Measurements from ENCODE around the gene LINGO3. TPM values are rescaled to one million over a fixed set of nuclear protein-coding genes. Genes with fewer than 3 reads are reported as not detected.

Gene LINGO3
- total and polyA plus RNA-seq, 2 of the 8 experiments (the other 6 are each of a cell fraction or from before 2014, with no cell fraction given), result 0.59 TPM; not detected in 1

DNA sequence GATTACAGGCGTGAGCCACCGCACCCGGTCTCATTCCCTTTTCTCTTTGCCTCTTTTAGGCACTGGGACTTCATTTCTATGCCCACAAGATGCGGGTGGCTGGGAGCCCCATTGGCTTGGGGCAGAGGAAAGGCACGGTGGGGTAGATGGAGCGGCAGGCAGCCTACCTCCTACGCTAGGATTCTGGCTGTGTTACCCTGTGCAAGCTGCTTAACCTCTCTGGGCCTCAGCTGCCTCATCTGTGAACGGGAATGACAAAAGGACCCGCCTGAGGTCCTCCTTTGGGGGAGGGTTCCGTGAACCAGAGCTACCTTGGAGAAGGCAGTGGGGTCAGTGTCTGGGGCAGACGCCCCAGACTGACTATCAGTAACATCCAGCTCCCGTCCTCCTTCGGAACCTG is 9.3 kb upstream of the LINGO3 start:
- no peak overlapping the region for H3K27ac ChIP-seq (ENCODE audit: low read depth, low read length)
- DNase-seq (ENCODE audit: low read depth in 1 of 2, low spot score in 2 of 2), result no peak
- no peak overlapping the region for H4K8ac ChIP-seq (ENCODE audit: extremely low read depth, insufficient read depth, low read length)
- no peak for FAIRE-seq
- no peaks in the 10 kb centered on the region for H3K27me3 ChIP-seq (replicated peaks in 1 of 4; ENCODE audit: control insufficient read depth in 3 of 4, extremely low read depth in 1 of 4, insufficient read depth in 3 of 4, low read length in 3 of 4)
- no peak overlapping the region for H3K4me3 ChIP-seq (ENCODE audit: extremely low read depth in 1 of 4, insufficient read depth in 2 of 4, low read depth in 3 of 4, low read length in 4 of 4)
- H3K4me2 ChIP-seq (ENCODE audit: insufficient read depth in 1 of 2, low read depth in 2 of 2, low read length in 2 of 2), result no peak overlapping the region
- WGBS, 2 experiments (ENCODE audit: extremely low coverage in 1 of 2, insufficient coverage in 1 of 2, insufficient read length in 1 of 2, insufficient replicate concordance in 2 of 2, low coverage in 1 of 2, low lambda C conversion rate in 2 of 2, missing lambda C conversion rate in 1 of 2), result 88% methylated on average over 13 of the region's 13 CpGs; no CpG with 5 or more reads in 1 of the 2 experiments
- H2BK5ac ChIP-seq (ENCODE audit: low read depth, low read length), result no peak overlapping the region
- no peak overlapping the region for H3K9ac ChIP-seq (replicated peaks in 1 of 4; ENCODE audit: extremely low read depth in 1 of 4, low read depth in 3 of 4, low read length in 3 of 4)
- no peak overlapping the region for H3K14ac ChIP-seq (ENCODE audit: insufficient read length)
- no peak overlapping the region for H3K4ac ChIP-seq (replicated peaks; ENCODE audit: insufficient read length, low read depth, low read length)
- no peaks in the 10 kb centered on the region for H3K9me3 ChIP-seq (ENCODE audit: insufficient read depth in 2 of 2, low read depth in 1 of 2, low read length in 1 of 2)
- no peak overlapping the region for H2BK120ac ChIP-seq (replicated peaks; ENCODE audit: low read depth, low read length)
- no peak overlapping the region for H2BK12ac ChIP-seq (ENCODE audit: low read depth, low read length)
- H3K79me1 ChIP-seq (ENCODE audit: low read depth, low read length), result no peaks in the 10 kb centered on the region
- H2AFZ ChIP-seq (ENCODE audit: low read length), result no peak overlapping the region
- H2AK5ac ChIP-seq (ENCODE audit: low read depth, low read length), result no peak overlapping the region
- no peaks in the 10 kb centered on the region; a peak in 1 of 8 replicates for H3K36me3 ChIP-seq (ENCODE audit: control insufficient read depth in 2 of 4, insufficient read depth in 4 of 4, low read length in 3 of 4)
- H4K5ac ChIP-seq (ENCODE audit: insufficient read length, low read depth, low read length), result no peak overlapping the region
- no peaks in the 10 kb centered on the region for H3K23me2 ChIP-seq (ENCODE audit: low read depth, low read length)
- H2BK20ac ChIP-seq (ENCODE audit: low read length), result no peak overlapping the region
- H2BK15ac ChIP-seq (ENCODE audit: low read length), result no peak overlapping the region
- TF ChIP-seq BCL11A (IDR thresholded peaks at IDR 0.05; ENCODE audit: low read depth in 2 of 2, low read length in 2 of 2), result no peak
- no peak for TF ChIP-seq CHD1 (IDR thresholded peaks at IDR 0.05; ENCODE audit: low read depth, low read length)
- no peak for TF ChIP-seq RFX5 (IDR thresholded peaks at IDR 0.05; ENCODE audit: borderline replicate concordance, low read depth, low read length)
- H3K79me2 ChIP-seq (ENCODE audit: control insufficient read depth in 1 of 2, insufficient read depth in 2 of 2, low read length in 2 of 2), result no peaks in the 10 kb centered on the region
- H3K18ac ChIP-seq (ENCODE audit: extremely low read depth, low read length), result no peak overlapping the region
- no peak overlapping the region for H3K56ac ChIP-seq (replicated peaks; ENCODE audit: insufficient read length, low read depth, low read length)
- peaks cover 0 to 1% of the 10 kb centered on the region in 2 experiments for H4K20me1 ChIP-seq (replicated peaks in 1 of 2; ENCODE audit: control insufficient read depth in 1 of 2, insufficient read depth in 2 of 2, low read length in 2 of 2)
- POLR2A ChIA-PET (ENCODE audit: partially characterized antibody), result interaction anchor here (0.6 to 4.1 kb wide), 9 partner anchors 9 to 1530 kb away, joined by 3 to 29 read pairs (median 4); partner anchors contain the start of genes AMH and PEAK3
- CTCF ChIA-PET (ENCODE audit: partially characterized antibody), result interaction anchor here (1.0 to 9.8 kb wide), 17 partner anchors 9 to 105 kb away, joined by 3 to 106 read pairs (median 12); partner anchors contain the start of genes JSRP1, LSM7, PLEKHJ1 and SPPL2B
- no peak overlapping the region for H3K23ac ChIP-seq (ENCODE audit: insufficient read length)
- H3K4me1 ChIP-seq (replicated peaks in 1 of 4; ENCODE audit: control insufficient read depth in 3 of 4, insufficient read depth in 4 of 4, low read length in 3 of 4), result peaks cover 0 to 4% (median under 1%) of the 10 kb centered on the region in 4 experiments; a peak in 4 of 7 replicates
- H4K91ac ChIP-seq (replicated peaks; ENCODE audit: insufficient read length, low read length), result no peak overlapping the region
